SK-MEL-5 (cell line): ENCODE measurements around the gene ASPSCR1. TPM values are rescaled to one million over a fixed set of nuclear protein-coding genes. Genes with fewer than 3 reads are reported as not detected.

ENCODE experiments used
- DNase-seq: peaks from one replicate; pipeline ENCODE4 v3.0.0-alpha.2; 2016; ENCODE audit warnings: low read depth, low spot score
- in situ Hi-C: cut with HindIII; loops from 2 replicates; pipeline ENCODE4 v1.10.0; 2016; ENCODE audit warnings: low sequenced_read_pairs, high pct_unique_total_duplicates, low pct_unique_long_range_greater_than_20kb
- total RNA-seq: library from RNA; depleted of rRNA; stranded (reverse); fragments of >200 nt; shearing (Covaris generic); gene quantifications from 2 replicates; pipeline ENCODE4 v1.2.3, GENCODE V29; 2014

The ASPSCR1 gene
- total RNA-seq, 1 experiment from 2014 or later, result 80.5 TPM

DNA sequence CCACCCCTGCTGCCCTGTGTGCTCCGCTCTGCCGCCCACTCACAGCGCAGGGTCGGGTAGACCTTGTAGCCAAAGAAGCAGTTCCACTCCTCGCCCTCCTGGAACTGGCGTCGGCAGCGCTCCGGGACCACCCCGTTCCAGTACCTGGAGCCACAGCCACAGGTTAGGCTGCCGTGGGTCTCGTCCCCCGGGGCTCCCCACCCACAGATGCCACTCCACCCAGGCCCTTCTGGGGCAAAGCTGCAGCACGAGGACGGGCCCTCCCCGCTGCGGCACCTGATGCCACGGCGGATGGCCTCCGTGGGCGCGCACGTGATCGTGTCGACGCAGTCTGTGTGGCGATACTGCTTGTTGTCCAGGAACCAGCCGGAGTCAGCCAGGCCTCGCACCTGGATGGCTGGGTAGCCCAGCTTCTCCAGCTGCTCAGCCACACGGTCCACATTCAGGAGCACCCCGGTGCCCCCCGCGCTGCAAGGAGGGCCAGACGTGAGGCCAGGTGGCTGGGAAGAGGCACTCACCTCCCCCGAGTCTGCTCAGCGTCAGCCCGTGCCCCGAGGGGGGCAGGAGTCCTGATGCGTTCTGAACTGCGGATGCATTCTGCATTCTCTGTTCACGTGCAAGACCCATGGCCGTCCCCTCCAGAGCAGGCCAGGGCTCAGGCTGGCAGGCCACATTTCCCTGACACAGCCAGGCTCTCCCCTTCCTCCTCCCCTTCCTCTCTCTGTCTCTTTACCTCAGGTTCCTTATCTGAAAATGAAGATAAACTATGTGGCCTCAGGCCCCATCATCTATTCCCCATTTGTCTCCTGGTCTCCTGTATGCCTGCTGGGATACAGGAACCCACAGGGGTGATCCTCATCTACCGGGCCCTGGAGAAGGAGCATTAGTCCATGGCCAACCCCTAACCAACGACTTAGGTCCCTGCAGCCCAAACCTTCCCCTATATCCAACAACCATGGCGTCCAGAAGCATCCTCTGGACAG, 20.5 kb upstream of the ASPSCR1 start:
- DNase-seq, result no peak
- in situ Hi-C loops, result no loop called here

DNA sequence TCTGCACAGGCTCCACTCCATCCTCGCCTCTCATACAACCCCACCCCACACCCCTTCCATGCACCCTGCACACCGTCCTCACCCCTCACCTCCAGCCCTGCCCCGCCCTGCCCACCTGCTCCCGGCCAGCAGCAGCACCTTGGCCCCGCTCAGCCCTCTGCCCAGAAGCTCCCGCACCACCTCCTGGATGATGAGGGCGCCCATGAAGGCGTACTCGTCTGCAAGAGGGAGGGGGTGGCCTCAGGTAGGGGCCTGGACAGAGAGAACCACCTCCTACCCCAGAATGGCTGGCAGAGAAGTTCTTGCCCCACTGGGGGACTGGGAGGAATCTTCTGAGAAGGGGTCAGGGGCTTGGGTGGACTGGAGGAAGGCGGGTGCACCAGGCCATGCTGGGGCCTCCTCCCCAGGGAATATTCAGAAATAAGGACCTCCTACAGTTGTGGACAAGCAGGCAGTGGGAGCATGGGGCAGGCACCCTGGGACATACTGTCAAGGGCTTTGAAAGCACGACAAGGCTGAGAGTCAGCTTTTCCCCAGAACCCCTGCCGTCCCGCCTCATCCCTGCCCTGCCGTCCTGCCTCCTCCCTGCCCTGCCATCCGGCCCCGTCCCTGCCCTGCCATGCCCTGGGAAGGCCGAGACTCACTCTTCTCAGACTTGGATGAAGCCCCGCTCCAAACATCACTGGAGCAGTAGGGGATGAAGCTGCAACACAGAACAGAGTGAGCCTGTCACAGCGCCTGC, 19.6 kb upstream of the ASPSCR1 start:
- in situ Hi-C loops, result no loop called here
- no peak for DNase-seq

DNA sequence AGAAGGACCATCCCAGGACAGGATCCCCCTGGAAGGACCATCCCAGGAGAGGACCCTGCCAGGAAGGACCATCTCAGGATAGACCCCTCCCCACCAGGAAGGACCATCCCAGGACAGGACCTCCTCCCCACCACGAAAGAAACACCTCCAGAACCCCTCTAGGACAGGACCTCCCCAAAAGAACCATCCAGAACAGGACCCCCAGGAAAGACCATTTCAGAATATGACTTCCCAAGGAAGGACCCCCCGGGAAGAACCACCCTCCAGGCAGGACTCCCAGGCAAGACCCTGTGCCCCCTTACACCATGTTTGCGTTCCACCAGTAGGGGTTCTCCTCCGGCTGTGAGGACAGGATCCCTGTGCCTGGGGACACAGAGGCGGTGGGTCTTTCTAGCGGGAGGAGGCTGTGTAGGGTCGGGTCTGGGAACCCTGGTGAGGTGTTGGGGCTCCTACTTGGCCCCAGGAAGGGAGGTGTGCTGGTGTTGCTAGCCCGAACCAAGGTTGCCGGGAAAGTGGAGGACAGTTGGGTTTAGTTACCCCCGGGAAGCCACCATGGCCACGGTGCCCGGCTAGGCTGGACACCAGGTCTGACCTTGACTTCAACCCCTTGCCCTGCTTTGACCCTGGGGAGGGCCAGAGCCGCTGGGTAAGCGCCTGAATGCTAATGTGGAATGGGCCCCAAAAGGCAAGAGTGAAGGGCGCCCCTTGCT, 18.6 kb upstream of the ASPSCR1 start:
- no peak for DNase-seq
- in situ Hi-C loops, result no loop called here

DNA sequence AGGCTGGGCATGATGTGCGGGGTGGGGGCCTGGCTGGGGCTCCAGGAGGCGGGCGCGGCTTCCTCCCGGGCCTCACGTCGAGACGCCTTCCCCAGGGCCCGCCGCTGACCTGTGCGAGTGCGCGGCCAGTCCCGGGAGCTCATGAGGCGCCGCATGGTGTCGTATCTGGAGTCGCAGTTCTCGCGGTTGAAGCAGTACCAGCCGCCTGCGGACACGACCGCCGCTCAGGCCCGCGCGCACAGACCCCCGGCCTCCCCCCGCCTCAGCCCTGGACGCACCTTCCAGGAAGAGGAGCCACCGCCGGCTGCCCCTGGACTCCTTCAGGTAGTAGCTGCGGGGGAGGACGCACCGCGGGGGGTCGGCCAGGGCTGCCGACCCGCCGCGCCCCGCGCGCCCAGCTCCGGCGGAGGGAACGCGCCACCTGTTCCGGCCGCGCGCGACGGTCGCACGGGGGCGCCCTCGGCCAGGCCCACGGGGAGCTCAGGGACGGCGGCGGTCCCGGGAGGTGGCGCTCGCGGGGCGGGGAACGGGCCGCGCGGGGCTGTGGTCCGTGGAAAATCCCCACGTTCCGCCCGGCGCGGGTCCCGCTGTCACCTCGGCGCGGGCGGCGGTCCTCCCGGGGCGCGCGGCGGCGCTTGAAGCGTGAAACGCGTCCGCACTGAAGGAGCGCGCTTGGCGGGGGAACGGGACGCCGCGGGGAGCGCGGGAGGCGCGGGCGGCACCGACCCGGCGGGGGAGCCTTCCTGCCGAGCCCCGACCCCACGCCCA, 17.9 kb upstream of the ASPSCR1 start:
- in situ Hi-C loops, result no loop called here
- DNase-seq, result peak; percentile 78

DNA sequence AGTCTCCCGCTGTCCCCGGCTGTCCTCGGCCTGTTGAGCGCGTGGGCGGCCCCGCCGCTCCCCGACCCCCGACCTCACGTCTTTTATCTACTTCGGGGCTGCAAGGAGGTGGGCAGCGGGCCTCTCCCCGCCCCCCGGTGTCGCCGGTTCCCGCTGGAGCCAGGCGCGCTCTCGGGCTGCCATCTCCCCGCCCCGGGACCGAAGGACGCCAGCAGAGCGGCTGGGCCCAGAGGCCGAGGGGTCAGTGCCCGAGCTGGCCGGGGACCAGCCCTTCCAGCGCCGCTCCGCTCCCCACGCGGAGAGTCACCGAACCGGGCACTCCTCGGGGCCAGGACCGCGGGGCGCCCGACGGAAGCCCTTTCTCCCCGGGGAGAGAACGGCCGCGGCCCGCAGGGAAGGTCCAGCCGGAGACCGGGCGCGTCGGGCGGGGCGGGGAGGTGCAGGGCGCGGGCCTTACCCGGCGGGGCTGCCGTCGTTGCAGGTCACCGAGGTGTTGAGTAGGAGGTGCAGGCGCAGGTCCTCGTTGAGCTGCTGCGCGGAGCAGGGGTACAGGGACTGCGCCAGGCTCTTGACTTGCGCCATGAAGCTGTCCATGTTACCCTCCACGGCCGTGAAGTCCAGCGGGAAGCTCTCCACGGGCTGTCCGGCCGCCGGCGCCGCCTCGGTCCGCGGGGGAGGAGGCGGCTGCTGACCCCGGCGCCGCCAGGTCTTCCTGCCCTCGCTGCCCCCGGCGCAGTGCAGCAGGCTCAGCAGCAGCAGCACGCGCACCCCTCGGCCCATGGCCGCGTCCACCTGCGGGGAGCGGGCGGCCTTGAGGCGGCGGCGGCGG, 17.1 kb upstream of the ASPSCR1 start:
- DNase-seq, result no peak
- in situ Hi-C loops, result no loop called here

DNA sequence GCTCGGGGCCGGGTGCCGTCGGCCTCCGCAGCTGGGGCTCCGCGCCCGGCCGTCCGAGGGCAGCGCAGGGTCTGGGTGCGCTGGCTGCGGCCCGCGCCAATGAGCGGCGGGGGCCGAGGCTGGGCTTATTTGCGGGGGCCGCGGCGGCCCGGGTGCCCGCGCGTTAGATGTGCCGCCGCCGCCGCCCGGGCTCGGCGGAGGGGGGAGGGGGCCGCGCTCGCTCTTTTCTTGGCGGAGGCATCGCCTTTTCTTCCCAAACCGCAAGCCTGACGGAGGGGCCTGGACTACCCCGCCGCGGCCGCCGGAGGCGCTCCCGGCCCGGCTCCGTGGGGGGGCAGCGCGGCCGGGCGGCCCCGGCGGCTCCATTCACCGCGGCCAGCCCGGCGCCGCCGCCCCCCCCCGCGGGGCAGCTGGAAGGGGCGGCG, 16.3 kb upstream of the ASPSCR1 start, which contains the start of gene NOTUM:
Gene NOTUM, minus strand, starts transcription at position 101 of the 425 bp plus-strand sequence. CDS start 278 bp downstream, outside the sequence.
- peak; percentile 40 for DNase-seq
- in situ Hi-C loops, result no loop called here

DNA sequence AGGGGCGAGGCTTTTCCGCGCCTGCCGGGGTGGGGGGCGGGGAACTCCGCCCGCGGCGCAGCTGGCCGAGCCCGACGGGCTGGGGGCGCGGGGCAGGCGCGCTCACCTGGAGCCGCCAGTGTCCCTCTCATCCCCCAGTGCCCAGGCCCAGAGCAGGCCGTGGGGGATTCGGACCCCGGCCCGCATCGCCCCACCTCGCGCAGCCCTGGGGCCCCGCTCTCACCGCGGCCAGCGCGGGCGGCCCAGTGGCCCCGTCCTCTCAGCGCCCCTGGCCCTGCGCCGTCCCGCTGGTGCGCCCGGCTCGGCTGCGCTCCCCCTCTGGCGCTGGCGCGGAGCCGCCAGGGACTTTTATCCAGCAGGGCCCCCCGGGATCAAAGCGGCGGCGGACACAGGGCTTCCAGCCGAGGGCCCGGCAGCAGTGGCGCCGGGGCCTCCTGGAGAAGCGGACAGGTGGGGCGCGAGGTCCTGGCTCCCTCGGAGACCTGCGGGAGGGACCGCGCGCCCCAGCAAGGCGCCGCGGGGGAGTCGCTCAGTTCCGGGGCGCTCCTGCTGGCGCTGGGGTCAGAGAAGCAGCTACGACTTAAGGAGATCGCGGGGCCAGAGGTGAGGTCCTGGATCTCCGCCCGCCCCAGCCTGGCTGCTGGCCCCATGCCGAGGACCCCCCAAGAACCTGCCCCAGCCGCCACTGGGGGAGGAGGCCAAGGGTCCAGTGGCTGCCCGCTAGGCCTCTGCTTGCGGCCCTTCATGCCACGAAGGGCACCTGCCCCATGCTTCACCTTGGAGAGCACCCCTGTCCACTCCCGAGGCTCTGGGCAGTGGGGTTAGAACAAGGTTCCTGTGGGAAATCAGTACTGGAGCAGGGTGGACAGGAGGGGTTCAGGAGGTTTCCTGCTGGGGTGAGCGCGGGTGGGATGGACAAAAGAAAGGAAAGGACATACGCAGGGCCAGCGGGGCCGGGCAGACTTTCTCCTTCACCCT, 15.6 kb upstream of the ASPSCR1 start:
- in situ Hi-C loops, result no loop called here
- DNase-seq, result no peak

DNA sequence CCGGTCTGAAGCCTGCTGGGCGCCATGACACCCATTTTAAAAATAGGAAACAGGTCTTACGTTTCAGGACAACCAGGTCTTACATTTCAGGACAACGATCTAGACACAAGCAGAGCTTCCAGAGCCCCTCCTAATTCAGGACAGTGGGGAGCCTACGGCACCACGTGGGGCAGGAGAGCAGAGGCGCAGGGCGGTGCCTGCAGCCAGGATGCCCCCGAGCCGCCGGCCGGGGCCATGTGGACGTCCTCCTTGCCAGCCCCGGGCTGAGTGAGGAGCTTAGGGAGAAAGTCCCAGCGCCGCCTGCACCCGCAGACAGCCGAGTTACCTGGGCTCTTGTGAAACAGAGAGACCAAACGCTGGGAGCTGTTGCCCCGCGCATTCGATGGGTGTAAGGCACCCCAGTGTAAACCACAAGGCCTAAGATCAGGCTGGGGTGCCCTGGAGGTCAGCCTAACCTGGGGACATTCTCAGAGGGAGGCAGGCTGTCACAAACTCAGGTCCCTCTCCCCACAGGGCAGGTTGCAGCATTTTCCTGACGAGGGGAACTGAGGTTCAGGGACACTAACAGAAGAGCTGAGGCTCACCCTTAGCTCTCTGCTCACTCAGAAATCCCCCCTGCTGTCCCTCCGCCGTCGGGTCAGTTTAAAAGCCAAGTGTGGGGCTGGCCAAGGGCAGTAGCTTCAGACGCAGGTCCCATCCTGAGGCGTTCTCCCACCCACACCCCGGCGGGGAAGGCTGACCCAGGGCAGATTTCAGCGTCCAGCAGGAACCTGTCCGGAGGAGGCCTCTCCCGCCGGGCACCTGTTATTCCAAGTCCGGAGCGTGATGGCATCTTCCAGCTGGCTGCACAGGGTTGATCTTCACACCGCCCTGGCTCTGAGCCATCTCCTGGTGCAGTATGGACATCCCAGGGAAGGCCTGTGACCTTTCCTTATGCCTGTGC, 14.7 kb upstream of the ASPSCR1 start:
- in situ Hi-C loops, result no loop called here
- peak; percentile 43 for DNase-seq

DNA sequence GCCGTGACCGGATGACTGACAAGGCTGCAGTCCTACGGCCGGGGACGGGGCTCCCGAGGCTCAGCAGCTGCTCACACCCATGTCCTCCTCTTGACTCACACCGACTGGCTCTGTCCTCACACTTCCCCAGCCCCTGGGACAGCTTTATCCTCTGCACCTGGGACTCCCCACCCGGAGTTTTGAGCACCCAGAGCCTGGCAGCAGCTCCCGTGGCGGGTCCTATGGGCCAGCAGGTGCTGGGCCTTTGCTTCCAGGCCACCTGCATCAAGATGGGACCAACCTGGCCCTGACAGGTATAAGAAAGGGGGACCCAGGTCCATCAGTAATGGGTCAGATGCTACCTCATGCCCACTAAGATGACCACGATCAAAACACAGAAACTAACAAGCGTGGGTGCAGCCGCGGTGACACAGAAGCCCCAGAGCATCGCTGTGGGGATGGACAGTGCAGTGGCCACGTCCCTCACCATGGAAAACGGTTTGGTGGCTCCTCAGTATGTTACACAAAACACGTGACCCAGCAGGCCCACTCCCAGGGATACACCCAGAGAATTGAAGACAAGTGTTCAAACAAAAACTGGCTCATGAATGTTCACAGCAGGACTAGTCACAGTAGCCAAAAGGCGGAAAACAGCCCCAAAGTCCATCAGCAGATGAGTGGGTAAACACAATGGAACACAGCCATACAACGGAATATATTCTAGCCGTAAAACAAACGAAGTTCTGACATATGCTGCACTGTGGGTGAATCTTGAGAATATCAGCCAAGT, 13.2 kb upstream of the ASPSCR1 start:
- DNase-seq, result no peak
- in situ Hi-C loops, result no loop called here

DNA sequence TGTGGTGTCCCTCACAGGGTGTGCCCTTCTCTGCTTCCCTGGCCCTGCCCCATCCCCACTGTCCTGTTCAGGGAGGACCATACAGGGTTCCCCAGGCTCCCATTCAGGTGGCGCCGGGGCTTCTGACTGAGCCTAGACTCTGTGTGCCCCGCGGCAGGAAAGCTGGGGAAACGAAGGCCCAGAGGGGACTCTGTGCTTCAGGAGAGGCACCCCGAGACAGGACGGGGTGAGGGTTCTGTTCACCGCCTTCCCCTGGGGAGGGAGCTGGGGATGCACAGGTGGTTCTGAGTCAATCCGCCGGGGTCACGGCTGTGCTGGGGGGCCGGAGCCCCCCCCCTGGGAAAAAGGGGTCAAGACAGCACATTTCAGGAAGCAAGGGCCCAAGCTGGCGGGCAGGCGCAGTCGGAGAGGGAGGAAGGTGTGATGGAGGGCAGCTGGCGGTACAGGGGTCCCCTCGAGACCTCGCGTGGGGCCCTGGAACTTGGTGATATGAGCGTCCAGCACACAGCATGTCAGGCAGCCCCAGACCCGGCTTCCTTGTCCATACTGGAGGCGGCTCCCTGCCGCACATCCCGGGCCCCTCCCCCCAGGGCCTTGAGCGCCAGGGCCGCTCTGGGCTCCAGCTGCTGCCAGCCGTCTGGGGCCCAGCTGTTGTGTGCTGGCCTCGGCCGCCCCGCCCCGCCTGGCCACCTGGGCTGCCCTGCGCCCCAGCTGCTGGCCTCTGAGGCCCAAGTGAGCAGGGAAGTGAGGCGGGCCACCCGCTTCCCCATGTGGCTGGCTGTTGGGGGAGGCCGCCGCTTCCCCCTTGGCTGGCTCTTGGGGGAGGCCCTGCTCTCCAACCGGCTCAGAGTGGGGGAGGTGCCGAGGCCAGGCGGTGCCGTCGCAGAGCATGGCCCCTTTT, 10.8 kb upstream of the ASPSCR1 start:
- no peak for DNase-seq
- in situ Hi-C loops, result no loop called here

DNA sequence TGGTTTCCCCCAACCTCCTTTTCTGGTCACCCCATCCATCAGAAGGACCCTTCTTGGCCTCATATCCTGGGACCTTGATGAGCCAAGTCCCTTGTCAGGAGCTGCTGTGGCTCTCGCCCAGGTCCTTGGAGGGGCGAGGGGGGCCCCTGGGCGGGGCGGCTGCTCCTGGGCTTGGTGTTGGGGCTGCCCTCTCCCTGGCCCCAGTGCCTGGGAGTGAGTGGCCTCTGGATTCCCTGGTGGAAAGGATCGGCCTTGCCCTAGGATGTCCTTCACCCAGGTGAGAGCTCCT, 10.2 kb upstream of the ASPSCR1 start:
- no peak for DNase-seq
- in situ Hi-C loops, result no loop called here

DNA sequence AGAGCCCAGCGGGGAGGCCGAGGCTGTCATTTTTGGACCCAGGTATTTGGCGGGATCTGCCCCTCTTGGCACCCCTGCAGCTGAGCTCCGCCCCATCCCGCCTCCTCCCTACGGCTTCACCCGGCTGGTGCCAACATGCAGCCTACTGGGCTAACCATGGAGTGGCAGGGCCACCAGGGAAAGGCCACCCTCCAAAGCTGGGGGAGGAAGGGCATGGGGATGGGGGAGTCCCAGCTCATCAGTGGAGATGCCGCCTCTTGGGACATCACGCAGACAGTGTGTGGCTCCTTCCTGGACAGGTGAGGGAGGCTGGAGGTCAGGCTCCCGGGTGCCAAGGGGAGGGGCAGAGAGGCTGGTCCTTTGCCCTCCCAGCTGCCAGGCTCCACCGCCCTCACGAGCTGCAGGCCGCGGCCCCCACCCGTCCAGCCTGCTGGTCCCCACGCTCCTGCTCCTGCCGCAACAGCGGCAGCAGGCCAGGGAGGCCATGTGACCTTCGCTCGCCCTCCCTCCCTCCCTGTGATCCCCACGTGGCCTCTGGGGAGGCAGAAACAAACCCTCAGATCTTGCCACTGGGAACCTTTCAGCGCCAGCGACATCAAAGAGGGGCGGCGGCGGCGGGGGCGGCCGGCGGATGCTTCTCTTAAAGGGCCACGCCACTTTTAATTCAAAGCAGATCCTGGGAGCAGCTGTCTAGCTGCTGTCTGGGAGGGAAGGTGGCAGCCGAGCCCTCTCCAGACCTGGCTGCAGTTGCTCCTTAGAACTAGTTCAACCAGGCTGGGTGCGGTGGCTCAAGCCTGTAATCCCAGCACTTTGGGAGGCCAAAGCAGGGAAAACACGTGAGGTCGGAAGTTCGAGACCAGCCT, 9.7 kb upstream of the ASPSCR1 start:
- DNase-seq, result peak; percentile 99

More for the DNA sequence above, 9.7 kb upstream of the ASPSCR1 start:
- in situ Hi-C loops, result no loop called here
